ENCODE data around the gene TADA3. TPM values are rescaled to one million over a fixed set of nuclear protein-coding genes. Genes with fewer than 3 reads are reported as not detected.

Gene TADA3
- total and polyA plus RNA-seq, 9 donors = 45.5 to 77.9 (median 60.3) TPM

- Histone ChIP-seq H3K4me1 (ENCODE audit: insufficient read depth) (peaks cover 8% of the 10 kb centered on the region), H3K27ac (no peak overlapping the region), H3K27me3 (no peaks in the 10 kb centered on the region), H3K36me3 (no peaks in the 10 kb centered on the region), H3K4me3 (no peak overlapping the region), H3K9me3 (no peaks in the 10 kb centered on the region)
- intact Hi-C loops (cut with DNase I) = no loop called here
- no peak for DNase-seq
- TF ChIP-seq EP300 (IDR thresholded peaks at IDR 0.05) (no peak), CTCF (IDR thresholded peaks at IDR 0.05) (no peak), POLR2A (IDR thresholded peaks at IDR 0.05) (no peak)
- WGBS, 3 donors = 91 to 95% (median 92%) methylated on average over 9 of the region's 9 CpGs
These were observed 20.7 kb upstream of the TADA3 start for GRCh38 chr3:9812870-9813483.

- H3K27ac ChIP-seq = peak overlapping the region; percentile 54 to 92
- DNase-seq = no peak
- 43 to 54% (median 51%) methylated on average over 10 of the region's 10 CpGs for WGBS, 3 donors
These were observed 18.6 kb upstream of the TADA3 start for GRCh38 chr3:9810846-9811245.

GRCh38 chr3:9810433-9810770, 18.1 kb upstream of the TADA3 start:
- DNase-seq = peak in 3 of 5 donors; percentile 37 to 61 (median 44)
- intact Hi-C loops (cut with DNase I) = no loop called here

More at GRCh38 chr3:9810846-9811245, 18.6 kb upstream of the TADA3 start:
- intact Hi-C loops (cut with DNase I) = no loop called here
- Histone ChIP-seq H3K27me3 (no peaks in the 10 kb centered on the region), H3K4me1 (ENCODE audit: insufficient read depth) (peaks cover 8% of the 10 kb centered on the region), H3K4me3 (peak overlapping the region; percentile 65), H3K9me3 (no peaks in the 10 kb centered on the region), H3K36me3 (no peaks in the 10 kb centered on the region)
- TF ChIP-seq POLR2A (IDR thresholded peaks at IDR 0.05) = no peak
- no peak for TF ChIP-seq EP300 (IDR thresholded peaks at IDR 0.05)
- TF ChIP-seq CTCF (IDR thresholded peaks at IDR 0.05) = no peak

GRCh38 chr3:9809615-9810432, 17.6 kb upstream of the TADA3 start, which contains the start of gene TTLL3:
TSS of gene TTLL3 (plus strand) at chr3:9810262. CDS start at chr3:9810662, 400 bp downstream.
- Histone ChIP-seq H3K4me3 (peak within 1 kb of the TSS; percentile 65), H3K27ac (peak within 1 kb of the TSS; percentile 54 to 92), H3K9me3 (no peaks in the 10 kb centered on the region), H3K36me3 (no peaks in the 10 kb centered on the region), H3K27me3 (no peaks in the 10 kb centered on the region), H3K4me1 (ENCODE audit: insufficient read depth) (peaks cover 8% of the 10 kb centered on the region)
- intact Hi-C loops (cut with DNase I) = no loop called here
- 0 to 1% (median 1%) methylated on average over 22 to 75 of the region's 76 CpGs for WGBS, 3 donors
- TF ChIP-seq EP300 (IDR thresholded peaks at IDR 0.05) (no peak), CTCF (IDR thresholded peaks at IDR 0.05) (no peak), POLR2A (IDR thresholded peaks at IDR 0.05) (peak; percentile 17)
- DNase-seq = peak; percentile 82 to 90 (median 86)

More at GRCh38 chr3:9810433-9810770, 18.1 kb upstream of the TADA3 start:
- Histone ChIP-seq H3K4me3 (peak overlapping the region; percentile 65), H3K4me1 (ENCODE audit: insufficient read depth) (peaks cover 8% of the 10 kb centered on the region), H3K9me3 (no peaks in the 10 kb centered on the region), H3K27me3 (no peaks in the 10 kb centered on the region), H3K36me3 (no peaks in the 10 kb centered on the region), H3K27ac (peak overlapping the region; percentile 0 to 92)
- TF ChIP-seq POLR2A (IDR thresholded peaks at IDR 0.05) = no peak
- no peak for TF ChIP-seq CTCF (IDR thresholded peaks at IDR 0.05)
- no peak for TF ChIP-seq EP300 (IDR thresholded peaks at IDR 0.05)
- 0 to 4% (median 2%) methylated on average over 18 of the region's 18 CpGs for WGBS, 3 donors
